Measurements from ENCODE around the gene MYMK. TPM values are rescaled to one million over a fixed set of nuclear protein-coding genes. Genes with fewer than 3 reads are reported as not detected.

The MYMK gene
- total RNA-seq, 1 experiment from 2014 or later = not detected

DNA sequence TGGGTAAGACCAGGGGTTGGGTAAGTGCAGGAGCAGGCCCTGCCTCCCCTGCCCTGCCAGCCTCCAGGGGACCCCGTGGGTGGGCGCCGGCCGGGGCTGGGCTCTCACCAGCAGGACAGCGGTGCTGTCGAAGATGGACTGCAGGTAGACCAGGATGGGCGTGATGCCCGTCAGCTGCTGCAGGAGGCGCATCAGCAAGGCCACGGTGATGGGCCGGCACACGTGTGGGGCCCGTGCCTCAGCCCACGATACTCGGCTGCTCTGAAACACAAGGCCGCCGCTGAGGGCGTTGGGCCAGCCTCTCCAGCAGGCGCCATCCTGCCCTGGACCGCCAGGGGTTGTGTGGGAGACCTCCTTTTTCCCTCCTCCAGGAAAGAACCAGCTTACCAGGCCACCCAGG, 49.9 kb downstream of the MYMK start:
- H3K4me3 ChIP-seq (replicated peaks in 1 of 2; ENCODE audit: low read depth in 1 of 2, low read length in 2 of 2) = no peak overlapping the region
- no peaks in the 10 kb centered on the region for H3K36me3 ChIP-seq (ENCODE audit: control insufficient read depth in 1 of 2, insufficient read depth in 2 of 2, low read length in 2 of 2)
- DNase-seq (ENCODE audit: low read depth, low spot score) = no peak
- no peak overlapping the region for H3K4me2 ChIP-seq (ENCODE audit: low read length)
- peaks cover 11 to 19% of the 10 kb centered on the region in 2 experiments; a peak in 3 of 4 replicates for H3K4me1 ChIP-seq (ENCODE audit: control insufficient read depth in 1 of 2, insufficient read depth in 2 of 2, low read length in 2 of 2)
- H3K9me3 ChIP-seq (ENCODE audit: control insufficient read depth in 1 of 2, insufficient read depth in 1 of 2, low read depth in 1 of 2, low read length in 2 of 2) = no peaks in the 10 kb centered on the region
- H3K9ac ChIP-seq (ENCODE audit: low read length) = no peak overlapping the region
- no peak overlapping the region for H3K27ac ChIP-seq (ENCODE audit: low read depth, low read length)
- H3K9me2 ChIP-seq (ENCODE audit: insufficient read depth) = no peaks in the 10 kb centered on the region
- H3K79me2 ChIP-seq (ENCODE audit: insufficient read depth, low read length) = peaks cover 6% of the 10 kb centered on the region; the same call in 1 of the 2 replicates
- no peaks in the 10 kb centered on the region for H3K27me3 ChIP-seq (ENCODE audit: insufficient read depth, low read length)
- intact Hi-C loops (cut with micrococcal nuclease) = no loop called here
- TF ChIP-seq SRF (IDR thresholded peaks at IDR 0.05; ENCODE audit: low read depth) (no peak), EGR1 (IDR thresholded peaks at IDR 0.05; ENCODE audit: low read depth) (no peak), ZNF274 (IDR thresholded peaks at IDR 0.05; ENCODE audit: low read depth, low read length) (no peak), RAD21 (IDR thresholded peaks at IDR 0.05; ENCODE audit: low read depth) (no peak), FOSL1 (IDR thresholded peaks at IDR 0.05; ENCODE audit: low read depth) (no peak), ZFX (IDR thresholded peaks at IDR 0.05) (no peak), MAX (IDR thresholded peaks at IDR 0.05) (no peak), EZH2phosphoT487 (IDR thresholded peaks at IDR 0.05; ENCODE audit: borderline replicate concordance) (no peak), SIN3A (IDR thresholded peaks at IDR 0.05; ENCODE audit: low read depth) (no peak), POLR2A (IDR thresholded peaks at IDR 0.05; ENCODE audit: borderline replicate concordance, extremely low read depth, insufficient read depth, insufficient read length) (no peak), ELF1 (IDR thresholded peaks at IDR 0.05; ENCODE audit: borderline replicate concordance, low read depth) (no peak), TCF7L2 (IDR thresholded peaks at IDR 0.05; ENCODE audit: borderline replicate concordance, extremely low read depth, insufficient read depth, insufficient read length) (no peak), SP1 (IDR thresholded peaks at IDR 0.05; ENCODE audit: low read depth) (no peak), JUND (IDR thresholded peaks at IDR 0.05) (no peak), CBX3 (IDR thresholded peaks at IDR 0.05; ENCODE audit: low read depth) (no peak)
- TF ChIP-seq, protein P1, sequence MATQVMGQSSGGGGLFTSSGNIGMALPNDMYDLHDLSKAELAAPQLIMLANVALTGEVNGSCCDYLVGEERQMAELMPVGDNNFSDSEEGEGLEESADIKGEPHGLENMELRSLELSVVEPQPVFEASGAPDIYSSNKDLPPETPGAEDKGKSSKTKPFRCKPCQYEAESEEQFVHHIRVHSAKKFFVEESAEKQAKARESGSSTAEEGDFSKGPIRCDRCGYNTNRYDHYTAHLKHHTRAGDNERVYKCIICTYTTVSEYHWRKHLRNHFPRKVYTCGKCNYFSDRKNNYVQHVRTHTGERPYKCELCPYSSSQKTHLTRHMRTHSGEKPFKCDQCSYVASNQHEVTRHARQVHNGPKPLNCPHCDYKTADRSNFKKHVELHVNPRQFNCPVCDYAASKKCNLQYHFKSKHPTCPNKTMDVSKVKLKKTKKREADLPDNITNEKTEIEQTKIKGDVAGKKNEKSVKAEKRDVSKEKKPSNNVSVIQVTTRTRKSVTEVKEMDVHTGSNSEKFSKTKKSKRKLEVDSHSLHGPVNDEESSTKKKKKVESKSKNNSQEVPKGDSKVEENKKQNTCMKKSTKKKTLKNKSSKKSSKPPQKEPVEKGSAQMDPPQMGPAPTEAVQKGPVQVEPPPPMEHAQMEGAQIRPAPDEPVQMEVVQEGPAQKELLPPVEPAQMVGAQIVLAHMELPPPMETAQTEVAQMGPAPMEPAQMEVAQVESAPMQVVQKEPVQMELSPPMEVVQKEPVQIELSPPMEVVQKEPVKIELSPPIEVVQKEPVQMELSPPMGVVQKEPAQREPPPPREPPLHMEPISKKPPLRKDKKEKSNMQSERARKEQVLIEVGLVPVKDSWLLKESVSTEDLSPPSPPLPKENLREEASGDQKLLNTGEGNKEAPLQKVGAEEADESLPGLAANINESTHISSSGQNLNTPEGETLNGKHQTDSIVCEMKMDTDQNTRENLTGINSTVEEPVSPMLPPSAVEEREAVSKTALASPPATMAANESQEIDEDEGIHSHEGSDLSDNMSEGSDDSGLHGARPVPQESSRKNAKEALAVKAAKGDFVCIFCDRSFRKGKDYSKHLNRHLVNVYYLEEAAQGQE (IDR thresholded peaks at IDR 0.05; ENCODE audit: low read depth) = no peak
- CTCF ChIA-PET = no interaction called here
- no peak overlapping the region for H2AFZ ChIP-seq (ENCODE audit: low read depth, low read length, poor library complexity, severe bottlenecking)
- no peak for ATAC-seq
- BruUV-seq (replicated peaks) = no TSS peak
- RAD21 ChIA-PET (ENCODE audit: low non-redundant PET in 1 of 2, low total read pairs in 2 of 2, uncharacterized antibody in 2 of 2, unreplicated experiment in 2 of 2) = no interaction called here
- H4K20me1 ChIP-seq (ENCODE audit: insufficient read depth) = no peaks in the 10 kb centered on the region
- POLR2A ChIA-PET = no interaction called here

All from HCT116 (cell line).